Thymus (tissue), 11 donors: Measurements from ENCODE around the gene LETM1. TPM values are rescaled to one million over a fixed set of nuclear protein-coding genes. Genes with fewer than 3 reads are reported as not detected.

Source experiments
- DNase-seq, 9 donors: peaks; one replicate each; pipeline ENCODE4 v3.0.0-alpha.2; 2013; ENCODE audit warnings: low spot score in 9 of 9, low read depth in 6 of 9, missing footprints in 1 of 9
- H3K27ac ChIP-seq, 2 donors: one replicate each; pipeline ENCODE4 v1.5.1; 2013; ENCODE audit warnings: control low read depth in 1 of 2, low read depth in 1 of 2, low read length in 1 of 2, mild to moderate bottlenecking in 1 of 2, moderate library complexity in 1 of 2
- H3K27me3 ChIP-seq, 2 donors: one replicate each; pipeline ENCODE4 v1.5.1; 2013; ENCODE audit warnings: low read length in 1 of 2; ENCODE audit not compliant: control insufficient read depth in 2 of 2, insufficient read depth in 1 of 2
- H3K36me3 ChIP-seq, 2 donors: one replicate each; pipeline ENCODE4 v1.5.1; 2013; ENCODE audit warnings: low read length in 1 of 2, mild to moderate bottlenecking in 1 of 2, moderate library complexity in 1 of 2; ENCODE audit not compliant: control insufficient read depth in 2 of 2, insufficient read depth in 2 of 2
- H3K4me1 ChIP-seq, 2 donors: one replicate each; pipeline ENCODE4 v1.5.1; 2013; ENCODE audit warnings: low read length in 2 of 2; ENCODE audit not compliant: control insufficient read depth in 2 of 2, insufficient read depth in 2 of 2
- H3K4me3 ChIP-seq, 2 donors: one replicate each; pipeline ENCODE4 v1.5.1; 2013; ENCODE audit warnings: low read length in 2 of 2, control low read depth in 1 of 2, mild to moderate bottlenecking in 1 of 2
- H3K9me3 ChIP-seq, 2 donors: one replicate each; pipeline ENCODE4 v1.5.1; 2013; ENCODE audit warnings: low read length in 1 of 2, mild to moderate bottlenecking in 1 of 2; ENCODE audit not compliant: control insufficient read depth in 2 of 2, insufficient read depth in 1 of 2
- WGBS: extraction: QIAGEN DNeasy Blood & Tissue Kit; methylation state at CpG from one replicate; pipeline ENCODE4 v1.1.7; 2013; 5-methylcytosine and 5-hydroxymethylcytosine counted together
- polyA plus RNA-seq: library from polyadenylated mRNA; stranded (reverse); fragments of 200-250 nt; gene quantifications from one replicate; pipeline ENCODE4 v1.2.3, GENCODE V29; 2013
- total RNA-seq: library from RNA; stranded (reverse); fragments of 120-200 nt; gene quantifications from one replicate; pipeline ENCODE4 v1.2.4, GENCODE V29; 2013
- donor health status: healthy.

The LETM1 gene
- total and polyA plus RNA-seq, 2 donors = 16.8 to 68.3 TPM

GRCh38 chr4:1870328-1870577 lies 14.3 kb upstream of the LETM1 start:
- Histone ChIP-seq H3K4me3 (peak overlapping the region; percentile 60 to 97), H3K27ac (peak overlapping the region; percentile 94 to 99), H3K4me1 (peaks cover 37 to 72% of the 10 kb centered on the region in 2 donors), H3K27me3 (no peaks in the 10 kb centered on the region), H3K36me3 (no peaks in the 10 kb centered on the region), H3K9me3 (peaks cover 0 to 3% of the 10 kb centered on the region in 2 donors)
- peak in 4 of 9 donors; percentile 70 to 91 (median 78) for DNase-seq
- under 1% methylated on average over 22 of the region's 22 CpGs for WGBS

- DNase-seq = no peak
- no peaks in the 10 kb centered on the region for H3K27me3 ChIP-seq
- H3K9me3 ChIP-seq = peaks cover 0 to 3% of the 10 kb centered on the region in 2 donors
- no peaks in the 10 kb centered on the region for H3K36me3 ChIP-seq
- peak overlapping the region; percentile 60 to 97 for H3K4me3 ChIP-seq
- peaks cover 37 to 72% of the 10 kb centered on the region in 2 donors for H3K4me1 ChIP-seq
- peak overlapping the region; percentile 94 to 99 for H3K27ac ChIP-seq
- 54% methylated on average over 19 of the region's 19 CpGs for WGBS
These were observed 13.8 kb upstream of the LETM1 start for GRCh38 chr4:1869530-1870327.

- 97% methylated on average over 3 of the region's 3 CpGs for WGBS
- H3K9me3 ChIP-seq = peaks cover 0 to 3% of the 10 kb centered on the region in 2 donors
- H3K27me3 ChIP-seq = no peaks in the 10 kb centered on the region
- H3K4me3 ChIP-seq = no peak overlapping the region
- DNase-seq = no peak
- H3K27ac ChIP-seq = no peak overlapping the region
- H3K4me1 ChIP-seq = peaks cover 34 to 75% of the 10 kb centered on the region in 2 donors
- no peaks in the 10 kb centered on the region for H3K36me3 ChIP-seq
These were observed 13.0 kb upstream of the LETM1 start for GRCh38 chr4:1868912-1869311.

GRCh38 chr4:1868293-1868692 lies 12.3 kb upstream of the LETM1 start:
- Histone ChIP-seq H3K36me3 (no peaks in the 10 kb centered on the region), H3K4me1 (peaks cover 34 to 76% of the 10 kb centered on the region in 2 donors), H3K4me3 (no peak overlapping the region), H3K27me3 (no peaks in the 10 kb centered on the region), H3K9me3 (peaks cover 0 to 3% of the 10 kb centered on the region in 2 donors), H3K27ac (no peak overlapping the region)
- WGBS = 96% methylated on average over 5 of the region's 5 CpGs
- no peak for DNase-seq

- H3K27me3 ChIP-seq = no peaks in the 10 kb centered on the region
- H3K27ac ChIP-seq = peak overlapping the region in 1 of 2 donors; percentile 66
- no peaks in the 10 kb centered on the region for H3K36me3 ChIP-seq
- H3K4me1 ChIP-seq = peaks cover 48 to 86% of the 10 kb centered on the region in 2 donors
- H3K9me3 ChIP-seq = no peaks in the 10 kb centered on the region
- no peak overlapping the region for H3K4me3 ChIP-seq
- DNase-seq = peak in 3 of 9 donors; percentile 50 to 74 (median 56)
- 24% methylated on average over 7 of the region's 7 CpGs for WGBS
These were observed 10.3 kb upstream of the LETM1 start for GRCh38 chr4:1866189-1866661.

- Histone ChIP-seq H3K36me3 (no peaks in the 10 kb centered on the region), H3K4me1 (peaks cover 44 to 90% of the 10 kb centered on the region in 2 donors), H3K27me3 (no peaks in the 10 kb centered on the region), H3K9me3 (no peaks in the 10 kb centered on the region), H3K4me3 (no peak overlapping the region), H3K27ac (peak overlapping the region in 1 of 2 donors; percentile 41)
- 94% methylated on average over 17 of the region's 17 CpGs for WGBS
- no peak for DNase-seq
These were observed 8.4 kb upstream of the LETM1 start for GRCh38 chr4:1864076-1865008.

- Histone ChIP-seq H3K27me3 (no peaks in the 10 kb centered on the region), H3K4me3 (peak overlapping the region in 1 of 2 donors; percentile 32), H3K27ac (peak overlapping the region in 1 of 2 donors; percentile 79), H3K36me3 (no peaks in the 10 kb centered on the region), H3K4me1 (peaks cover 44 to 90% of the 10 kb centered on the region in 2 donors), H3K9me3 (no peaks in the 10 kb centered on the region)
- no peak for DNase-seq
- WGBS = 86% methylated on average over 11 of the region's 11 CpGs
These were observed 7.5 kb upstream of the LETM1 start for GRCh38 chr4:1863297-1864033.

- H3K9me3 ChIP-seq = no peaks in the 10 kb centered on the region
- WGBS = 69% methylated on average over 14 of the region's 14 CpGs
- H3K36me3 ChIP-seq = no peaks in the 10 kb centered on the region
- no peak for DNase-seq
- H3K27ac ChIP-seq = peak overlapping the region; percentile 79 to 87
- H3K27me3 ChIP-seq = no peaks in the 10 kb centered on the region
- peaks cover 49 to 90% of the 10 kb centered on the region in 2 donors for H3K4me1 ChIP-seq
- peak overlapping the region in 1 of 2 donors; percentile 32 for H3K4me3 ChIP-seq
These were observed 7.0 kb upstream of the LETM1 start for GRCh38 chr4:1862961-1863296.
